ENCODE results near the gene RBBP8.
"Not testable (repeated sequence)": the region's sequence is repeated elsewhere in the genome, so short reads cannot be mapped to it uniquely, and the experiment has no call there.

The RBBP8 gene

DNA sequence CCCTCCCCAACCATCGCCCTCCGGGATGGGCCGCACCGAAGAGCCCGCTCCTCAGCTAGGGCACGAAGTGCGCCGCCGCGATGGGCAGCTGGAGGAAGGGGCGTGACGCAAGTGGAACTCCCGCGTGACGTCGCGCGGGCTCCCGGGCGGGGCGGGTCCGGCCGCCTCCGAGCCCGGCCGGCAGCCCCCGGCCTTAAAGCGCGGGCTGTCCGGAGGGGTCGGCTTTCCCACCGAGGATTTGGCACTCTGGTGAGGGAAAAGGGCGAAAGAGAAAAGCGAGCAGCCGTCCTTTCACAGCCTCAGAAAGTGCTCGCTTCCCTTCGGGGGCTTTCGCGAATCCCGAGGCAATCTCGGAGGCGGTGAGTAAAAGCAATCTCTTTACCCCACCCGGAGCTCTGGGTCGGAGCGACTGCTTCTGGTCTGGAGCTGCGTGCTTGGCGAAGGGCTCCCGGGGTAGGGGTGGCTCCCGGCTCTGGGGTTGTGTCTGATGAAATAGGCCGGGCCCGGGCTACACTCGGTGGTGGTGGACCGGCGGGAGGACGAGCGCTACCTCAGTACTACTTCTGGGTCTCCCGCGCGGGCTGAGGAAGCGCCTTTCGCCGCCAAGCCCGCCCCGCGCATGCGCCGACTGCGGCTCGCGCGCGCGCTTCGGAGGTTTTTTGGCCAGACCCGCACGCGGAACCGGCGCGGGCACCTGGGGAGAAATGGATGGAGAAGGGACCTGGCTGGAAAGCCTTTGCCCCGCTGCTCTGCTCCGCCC lies at the start of gene RBBP8:
Gene RBBP8 (plus strand): TSS at position 123 of the 760 bp plus-strand sequence. CDS start 3,524 bp downstream, outside the sequence.
- no peaks in the 10 kb centered on the region for H3K9me3 Mint-ChIP-seq
- peak within 1 kb of the TSS; percentile 79 for H3K27ac Mint-ChIP-seq
- peaks cover 23% of the 10 kb centered on the region for H3K4me1 Mint-ChIP-seq
- no peaks in the 10 kb centered on the region for H3K27me3 Mint-ChIP-seq
- ATAC-seq = peak; percentile 93
- H3K36me3 Mint-ChIP-seq = peaks cover 6% of the 10 kb centered on the region
- H3K4me3 Mint-ChIP-seq = peak within 1 kb of the TSS; percentile 91

DNA sequence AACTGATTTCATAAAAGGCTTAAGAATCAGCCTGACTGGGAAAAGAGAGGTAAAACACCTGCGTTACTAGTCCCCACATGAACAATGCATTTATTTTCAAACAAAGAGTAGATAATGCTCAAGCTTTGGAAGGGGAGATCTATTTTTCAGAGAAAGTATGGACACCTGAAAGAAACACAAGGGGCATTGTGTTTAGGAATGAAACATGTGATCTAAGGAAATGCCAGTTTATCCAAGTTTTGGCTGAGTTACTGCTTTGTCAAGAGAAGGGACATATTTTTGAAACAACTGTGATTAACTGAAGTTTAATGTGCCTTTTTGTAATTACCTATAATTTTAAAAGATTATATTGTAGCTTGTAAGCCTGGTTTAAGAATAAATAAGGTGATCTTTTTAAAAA lies 49.3 kb upstream of the RBBP8 start:
- H3K4me3 Mint-ChIP-seq = no peak overlapping the region
- H3K36me3 Mint-ChIP-seq = peaks cover 14% of the 10 kb centered on the region
- no peak overlapping the region for H3K27ac Mint-ChIP-seq
- peaks cover 11% of the 10 kb centered on the region for H3K27me3 Mint-ChIP-seq
- H3K4me1 Mint-ChIP-seq = no peaks in the 10 kb centered on the region
- H3K9me3 Mint-ChIP-seq = peaks cover 3% of the 10 kb centered on the region
- no peak for ATAC-seq

DNA sequence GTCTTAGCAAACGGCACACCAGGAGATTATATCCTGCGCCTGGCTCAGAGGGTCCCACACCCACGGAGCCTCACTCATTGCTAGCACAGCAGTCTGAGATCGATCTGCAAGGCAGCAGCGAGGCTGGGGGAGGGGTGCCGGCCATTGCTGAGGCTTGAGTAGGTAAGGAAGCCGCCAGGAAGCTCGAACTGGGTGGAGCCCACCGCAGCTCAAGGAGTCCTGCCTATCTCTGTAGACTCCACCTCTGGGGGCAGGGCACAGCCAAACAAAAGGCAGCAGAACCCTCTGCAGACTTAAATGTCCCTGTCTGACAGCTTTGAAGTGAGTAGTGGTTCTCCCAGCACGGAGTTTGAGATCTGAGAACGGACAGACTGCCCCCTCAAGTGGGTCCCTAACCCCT lies 47.4 kb upstream of the RBBP8 start:
- not testable (repeated sequence) for H3K4me3 Mint-ChIP-seq, ATAC-seq, H3K27ac Mint-ChIP-seq, H3K4me1 Mint-ChIP-seq, H3K9me3 Mint-ChIP-seq
- peaks cover 14% of the 10 kb centered on the region for H3K36me3 Mint-ChIP-seq
- H3K27me3 Mint-ChIP-seq = peaks cover 11% of the 10 kb centered on the region

DNA sequence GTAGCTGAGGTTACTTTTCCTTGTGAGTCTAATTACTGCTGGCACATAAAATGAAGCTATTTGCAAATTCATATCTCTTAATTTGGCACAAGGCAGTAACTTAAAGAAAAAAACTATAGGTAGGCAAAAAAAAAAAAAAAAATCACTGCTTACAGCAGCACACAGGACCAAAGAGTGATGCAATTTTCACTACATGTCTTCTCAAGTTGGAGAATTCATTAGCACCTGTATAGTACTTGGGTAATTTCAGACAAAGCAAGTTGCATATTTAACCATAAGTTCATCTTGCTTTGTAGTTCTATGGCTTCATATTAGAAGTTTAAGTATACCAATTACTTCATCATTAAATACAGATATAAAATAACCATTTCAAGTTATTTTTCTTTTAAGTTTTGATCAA lies 33.7 kb upstream of the RBBP8 start:
- H3K27me3 Mint-ChIP-seq = no peaks in the 10 kb centered on the region
- no peak overlapping the region for H3K27ac Mint-ChIP-seq
- no peaks in the 10 kb centered on the region for H3K4me1 Mint-ChIP-seq
- no peak overlapping the region for H3K4me3 Mint-ChIP-seq
- peaks cover 3% of the 10 kb centered on the region for H3K9me3 Mint-ChIP-seq
- H3K36me3 Mint-ChIP-seq = no peaks in the 10 kb centered on the region
- no peak for ATAC-seq

DNA sequence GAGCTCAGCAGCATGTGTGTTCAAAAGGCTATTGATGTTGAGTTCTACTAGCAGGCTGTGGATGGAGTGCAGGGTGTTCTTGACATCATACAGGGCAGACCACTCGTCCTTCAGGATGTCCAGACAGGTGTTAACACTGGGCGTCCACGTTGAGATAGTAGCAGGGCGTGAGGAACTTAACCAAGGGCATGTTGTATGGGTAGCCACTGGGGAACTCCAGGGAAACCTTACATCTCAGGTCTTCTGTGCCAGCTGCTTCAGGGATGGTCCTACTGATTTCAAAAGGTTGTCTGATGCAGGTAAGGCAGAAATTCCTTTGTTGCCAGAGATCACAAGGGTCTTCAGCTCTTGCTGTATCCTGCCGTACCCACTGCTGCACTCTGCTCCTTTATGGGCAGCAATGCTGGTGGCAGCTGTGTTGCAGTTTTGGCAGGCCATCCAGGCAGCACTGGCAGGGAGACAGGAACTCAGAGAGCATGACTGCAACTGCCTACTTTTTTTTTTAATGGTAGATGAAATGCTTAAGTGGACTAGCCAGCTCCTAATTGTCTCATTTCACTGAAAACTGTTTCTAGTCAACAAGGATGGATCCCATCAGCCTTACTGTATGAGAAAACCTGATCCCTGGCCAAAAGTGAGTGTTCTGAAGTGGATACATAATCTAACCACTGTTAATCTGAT lies 32.4 kb upstream of the RBBP8 start:
- H3K27me3 Mint-ChIP-seq = no peaks in the 10 kb centered on the region
- ATAC-seq = no peak
- H3K27ac Mint-ChIP-seq = no peak overlapping the region
- no peaks in the 10 kb centered on the region for H3K36me3 Mint-ChIP-seq
- H3K4me1 Mint-ChIP-seq = no peaks in the 10 kb centered on the region
- no peak overlapping the region for H3K4me3 Mint-ChIP-seq
- peaks cover 3% of the 10 kb centered on the region for H3K9me3 Mint-ChIP-seq

DNA sequence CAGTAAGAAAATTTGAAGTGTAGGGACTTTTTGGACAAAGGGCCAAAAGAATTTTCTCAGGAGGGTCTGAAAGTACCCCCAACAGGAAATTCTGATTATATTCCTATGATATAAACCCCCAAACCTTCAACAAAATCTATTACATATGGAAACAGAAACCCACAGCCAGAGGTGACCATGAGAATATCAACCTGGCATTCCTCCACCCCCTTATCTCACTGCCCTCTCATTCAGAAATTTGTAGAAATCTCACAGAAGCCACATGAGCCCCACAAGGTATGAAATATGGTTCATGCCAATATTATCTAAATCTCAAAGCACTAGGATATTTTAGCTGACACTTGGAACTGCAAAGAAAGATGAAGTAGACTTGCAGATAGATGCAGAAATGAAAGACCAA lies 31.0 kb upstream of the RBBP8 start:
- H3K27me3 Mint-ChIP-seq = no peaks in the 10 kb centered on the region
- H3K36me3 Mint-ChIP-seq = no peaks in the 10 kb centered on the region
- no peak for ATAC-seq
- no peaks in the 10 kb centered on the region for H3K4me1 Mint-ChIP-seq
- H3K9me3 Mint-ChIP-seq = peaks cover 3% of the 10 kb centered on the region
- H3K4me3 Mint-ChIP-seq = no peak overlapping the region
- no peak overlapping the region for H3K27ac Mint-ChIP-seq

DNA sequence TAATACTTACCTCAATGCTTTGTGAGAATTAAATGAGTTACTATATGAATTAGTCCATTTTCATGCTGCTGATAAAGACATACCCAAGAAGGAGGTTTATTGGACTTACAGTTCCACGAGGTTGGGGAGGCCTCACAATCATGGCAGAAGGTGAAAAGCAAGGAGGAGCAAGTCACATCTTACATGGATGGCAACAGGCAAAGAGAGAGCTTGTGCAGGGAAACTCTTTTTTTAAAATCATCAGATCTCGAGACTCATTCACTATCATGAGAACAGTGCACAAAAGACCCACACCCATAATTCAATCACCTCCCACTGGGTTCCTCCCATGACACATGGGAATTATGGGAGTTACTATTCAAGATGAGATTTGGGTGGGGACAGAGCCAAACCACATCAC lies 29.9 kb upstream of the RBBP8 start:
- H3K4me3 Mint-ChIP-seq, H3K36me3 Mint-ChIP-seq, ATAC-seq, H3K27ac Mint-ChIP-seq, H3K9me3 Mint-ChIP-seq, H3K27me3 Mint-ChIP-seq, H3K4me1 Mint-ChIP-seq: not testable (repeated sequence)

DNA sequence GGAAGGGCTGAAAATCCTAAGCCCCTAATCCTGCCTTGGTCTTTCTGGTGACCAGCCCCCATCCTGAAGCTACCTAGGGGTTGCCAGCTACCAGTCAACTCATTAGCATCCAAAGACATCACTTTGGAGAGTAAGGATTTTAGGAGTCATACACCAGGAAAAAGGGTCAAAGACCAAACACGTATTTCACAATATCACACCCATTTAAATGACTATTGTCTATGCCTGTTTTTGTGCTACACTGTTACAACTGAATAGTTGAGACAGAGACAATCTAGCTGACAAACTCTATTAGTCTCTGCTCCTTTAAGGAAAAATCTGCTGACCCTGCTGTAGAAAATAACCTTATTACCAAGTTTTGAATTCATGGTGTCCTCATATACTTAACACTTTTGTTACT lies 21.0 kb upstream of the RBBP8 start:
- no peak for ATAC-seq
- Mint-ChIP-seq H3K27me3 (no peaks in the 10 kb centered on the region), H3K27ac (no peak overlapping the region)

DNA sequence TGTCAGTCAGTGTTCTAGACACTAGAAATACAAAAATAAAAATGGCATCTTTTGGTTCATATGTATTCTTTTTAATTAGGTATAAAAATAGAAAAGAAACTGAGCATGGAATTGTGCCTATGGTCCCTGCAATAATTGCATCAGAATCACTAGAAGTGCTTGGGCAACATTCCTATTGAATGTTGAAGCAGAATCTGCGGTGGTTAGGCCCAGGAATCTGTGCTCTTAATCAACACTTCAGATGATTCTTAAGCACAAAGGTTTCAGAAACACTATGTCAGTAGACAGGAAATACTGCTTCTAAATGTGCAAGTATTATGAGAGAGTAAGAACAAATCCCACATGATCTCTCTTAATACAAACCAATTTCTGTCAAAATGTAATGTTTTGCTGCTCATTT lies 20.3 kb upstream of the RBBP8 start:
- Mint-ChIP-seq H3K27ac (no peak overlapping the region), H3K4me1 (no peaks in the 10 kb centered on the region), H3K4me3 (no peak overlapping the region), H3K36me3 (no peaks in the 10 kb centered on the region), H3K9me3 (no peaks in the 10 kb centered on the region), H3K27me3 (no peaks in the 10 kb centered on the region)
- ATAC-seq = no peak

More for the DNA sequence above, 21.0 kb upstream of the RBBP8 start:
- Mint-ChIP-seq H3K4me1 (no peaks in the 10 kb centered on the region), H3K36me3 (no peaks in the 10 kb centered on the region), H3K4me3 (no peak overlapping the region), H3K9me3 (no peaks in the 10 kb centered on the region)

DNA sequence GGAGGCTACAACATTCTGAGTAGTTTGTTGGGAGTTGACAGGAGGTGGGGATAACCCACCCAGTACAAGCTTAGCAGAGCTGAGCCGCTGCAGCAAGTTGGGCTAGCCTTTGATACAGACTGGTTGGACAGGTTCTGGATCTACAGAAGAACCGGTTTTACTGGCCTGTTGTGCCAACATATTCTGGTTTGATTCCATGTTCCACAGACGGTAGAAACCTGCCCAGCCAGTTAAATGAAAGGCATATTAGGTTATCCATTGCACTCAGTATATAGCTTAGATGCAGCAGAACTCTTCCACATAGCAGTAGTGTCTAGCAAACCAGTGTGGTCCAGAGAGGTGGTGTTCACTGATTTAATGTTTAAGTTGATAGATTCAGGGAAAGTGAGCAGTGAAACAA lies 19.3 kb upstream of the RBBP8 start:
- no peak overlapping the region for H3K27ac Mint-ChIP-seq
- H3K9me3 Mint-ChIP-seq = no peaks in the 10 kb centered on the region
- no peaks in the 10 kb centered on the region for H3K36me3 Mint-ChIP-seq
- no peak for ATAC-seq
- H3K27me3 Mint-ChIP-seq = no peaks in the 10 kb centered on the region
- no peaks in the 10 kb centered on the region for H3K4me1 Mint-ChIP-seq
- H3K4me3 Mint-ChIP-seq = no peak overlapping the region

DNA sequence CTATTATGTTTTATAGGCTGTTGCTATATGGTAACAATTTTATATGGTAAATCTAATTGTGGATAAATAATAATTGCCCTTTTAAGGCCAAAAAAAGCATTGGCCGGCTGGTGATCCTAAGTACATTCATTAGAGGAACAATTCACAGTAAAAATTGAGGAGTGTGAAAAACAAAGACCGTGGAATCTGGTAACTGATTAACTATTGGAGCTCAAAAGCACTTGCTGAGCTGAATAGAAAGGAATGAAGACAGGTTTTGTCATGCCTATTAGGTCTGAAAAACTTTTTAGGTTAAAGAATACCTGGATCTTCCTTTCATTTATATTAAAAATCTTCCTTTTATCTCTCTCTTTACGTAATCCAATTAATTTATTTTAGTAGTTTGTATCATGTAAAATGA lies 18.5 kb upstream of the RBBP8 start:
- Mint-ChIP-seq H3K27ac (no peak overlapping the region), H3K4me3 (no peak overlapping the region), H3K4me1 (no peaks in the 10 kb centered on the region), H3K36me3 (no peaks in the 10 kb centered on the region), H3K9me3 (no peaks in the 10 kb centered on the region), H3K27me3 (no peaks in the 10 kb centered on the region)
- no peak for ATAC-seq

DNA sequence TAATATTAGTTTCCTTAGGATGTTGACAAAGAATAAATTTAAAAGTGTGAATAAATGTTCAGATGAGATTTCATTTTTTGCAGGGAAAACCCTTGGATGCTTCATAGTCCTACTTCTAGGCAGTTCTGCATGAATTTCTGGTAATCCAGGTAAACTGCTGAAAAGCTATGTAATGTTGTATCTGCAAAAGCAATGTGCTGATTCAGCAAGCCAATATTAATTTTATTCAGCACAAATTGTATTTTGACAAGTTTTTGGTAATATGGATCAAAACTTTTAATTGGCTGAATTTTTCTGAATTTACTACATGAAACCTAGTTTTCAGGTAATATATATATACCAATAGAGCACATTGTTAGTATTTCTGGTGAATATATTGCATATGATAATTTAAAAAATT lies 17.8 kb upstream of the RBBP8 start:
- no peaks in the 10 kb centered on the region for H3K27me3 Mint-ChIP-seq

DNA sequence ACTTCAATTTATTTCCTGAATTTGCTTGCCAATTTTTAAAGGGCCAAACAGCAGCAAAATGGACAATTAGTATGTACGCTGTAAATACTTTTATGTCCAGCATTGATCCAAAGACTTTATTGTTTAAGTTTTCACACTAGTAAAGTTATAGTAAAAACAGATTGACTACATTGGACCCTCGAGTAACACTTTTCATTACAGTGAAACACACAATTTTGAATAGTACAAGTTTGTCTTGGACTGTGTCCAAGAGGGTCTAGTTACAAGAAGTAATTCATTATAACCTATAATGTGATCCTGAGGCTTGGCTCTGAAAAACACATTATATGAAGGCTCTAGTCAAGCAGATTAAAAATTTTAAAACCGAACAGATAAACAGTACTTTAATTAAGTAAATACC lies 11.4 kb upstream of the RBBP8 start:
- no peak overlapping the region for H3K4me3 Mint-ChIP-seq
- no peaks in the 10 kb centered on the region for H3K27me3 Mint-ChIP-seq
- no peak overlapping the region for H3K27ac Mint-ChIP-seq
- H3K4me1 Mint-ChIP-seq = no peaks in the 10 kb centered on the region
- H3K9me3 Mint-ChIP-seq = no peaks in the 10 kb centered on the region
- no peaks in the 10 kb centered on the region for H3K36me3 Mint-ChIP-seq
- no peak for ATAC-seq

More for the DNA sequence above, 17.8 kb upstream of the RBBP8 start:
- H3K4me3 Mint-ChIP-seq = no peak overlapping the region
- H3K36me3 Mint-ChIP-seq = no peaks in the 10 kb centered on the region
- no peak overlapping the region for H3K27ac Mint-ChIP-seq
- H3K9me3 Mint-ChIP-seq = no peaks in the 10 kb centered on the region
- no peak for ATAC-seq
- no peaks in the 10 kb centered on the region for H3K4me1 Mint-ChIP-seq

DNA sequence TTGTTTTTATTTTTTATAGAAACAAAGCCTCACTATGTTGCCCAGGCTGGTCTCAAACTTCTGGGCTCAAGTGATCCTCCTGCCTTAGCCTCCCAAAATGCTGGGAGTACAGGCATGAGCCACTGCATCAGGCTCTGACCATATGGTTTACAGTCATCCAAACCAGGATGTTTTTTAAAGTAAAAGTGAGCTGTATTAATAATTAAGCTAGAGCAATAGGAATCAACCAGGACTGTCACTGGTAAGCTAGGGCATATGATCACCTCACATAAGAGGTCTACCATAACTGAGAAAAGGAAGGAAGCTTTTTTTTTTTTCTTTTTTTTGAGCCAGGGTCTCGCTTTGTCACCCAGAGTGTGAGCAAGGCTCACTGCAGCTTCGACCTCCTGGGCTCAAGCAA lies 8.5 kb upstream of the RBBP8 start:
- Mint-ChIP-seq H3K4me3 (no peak overlapping the region), H3K4me1 (peaks cover 7% of the 10 kb centered on the region), H3K9me3 (no peaks in the 10 kb centered on the region), H3K27ac (no peak overlapping the region), H3K27me3 (no peaks in the 10 kb centered on the region), H3K36me3 (no peaks in the 10 kb centered on the region)
- ATAC-seq = no peak

DNA sequence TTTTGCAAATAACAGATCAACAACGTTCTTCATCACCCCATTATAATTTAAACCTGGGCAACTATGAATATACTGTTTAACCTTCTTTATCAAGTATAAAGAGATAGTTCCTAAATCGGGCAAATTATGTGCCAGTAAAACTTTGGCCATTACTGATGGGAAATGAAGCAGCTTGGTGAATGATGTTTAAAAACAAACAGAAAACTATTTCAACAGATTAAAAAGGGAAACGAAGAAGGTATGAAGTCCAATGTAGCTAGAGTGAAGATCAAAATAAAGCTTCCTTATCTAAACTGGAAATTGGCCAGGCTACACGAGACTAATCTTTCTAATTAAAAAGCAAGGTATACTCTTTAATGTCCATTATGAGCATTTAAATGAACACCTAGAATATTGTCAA lies 6.7 kb upstream of the RBBP8 start:
- ATAC-seq = no peak

DNA sequence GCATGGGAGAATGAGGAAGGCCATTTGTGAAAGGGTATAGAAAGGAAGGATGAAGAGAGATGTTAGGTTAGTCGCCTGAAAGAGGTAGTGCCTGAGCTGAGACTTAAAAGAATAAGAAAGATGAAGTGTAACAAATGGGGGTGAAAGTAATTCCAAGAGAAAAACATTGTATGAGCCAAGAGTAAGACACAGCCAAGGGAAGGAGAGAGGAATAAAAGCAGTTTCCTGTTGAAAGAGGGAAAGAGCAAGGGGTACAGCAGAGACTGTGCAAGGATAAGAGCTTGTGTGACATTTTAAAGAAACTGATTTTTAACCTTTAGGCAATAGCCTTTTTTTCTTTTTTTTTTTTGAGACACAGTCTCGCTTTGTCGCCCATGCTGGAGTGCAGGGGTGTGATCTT lies 4.8 kb upstream of the RBBP8 start:
- no peak for ATAC-seq
- Mint-ChIP-seq H3K36me3 (no peaks in the 10 kb centered on the region), H3K9me3 (no peaks in the 10 kb centered on the region), H3K4me1 (peaks cover 13% of the 10 kb centered on the region), H3K4me3 (no peak overlapping the region), H3K27ac (no peak overlapping the region), H3K27me3 (no peaks in the 10 kb centered on the region)

More for the DNA sequence above, 6.7 kb upstream of the RBBP8 start:
- Mint-ChIP-seq H3K36me3 (no peaks in the 10 kb centered on the region), H3K27me3 (no peaks in the 10 kb centered on the region), H3K9me3 (no peaks in the 10 kb centered on the region), H3K27ac (no peak overlapping the region), H3K4me3 (no peak overlapping the region), H3K4me1 (peaks cover 8% of the 10 kb centered on the region)

Data from stimulated activated memory B cell treated with anti-CD40 and anti-IgM and Interleukin-4, amounts not matched to agents 10 μg/mL and 1 μg/mL and 100 μg/mL, for 72 hours (primary cell).